OCI-LY3 (cell line): ENCODE results near the gene LZTS2.

Experiments used
- H2AFZ ChIP-seq: fragments of 200-600, 300-600 bp; shearing (Covaris generic); 2 replicates; pipeline ENCODE4 v1.6.0; 2014; ENCODE audit warnings: antibody characterized with exemption, low read depth, low read length
- H3K27ac ChIP-seq: fragments of 200-600, 300-600 bp; sonication (generic); 2 replicates; pipeline ENCODE4 v1.5.1; 2014; ENCODE audit warnings: mild to moderate bottlenecking, low read length, moderate library complexity, mixed read lengths
- H3K27me3 ChIP-seq: fragments of 200-600, 300-600 bp; sonication (generic); 2 replicates; pipeline ENCODE4 v1.6.1; 2014; ENCODE audit warnings: low read depth, low read length, mixed read lengths
- H3K36me3 ChIP-seq: fragments of 200-600, 300-600 bp; sonication (generic); replicated peaks from 2 replicates; pipeline ENCODE3; 2014; ENCODE audit warnings: low read depth, low read length, mixed read lengths
- H3K4me1 ChIP-seq: fragments of 300-600, 200-600 bp; sonication (generic); 2 replicates; pipeline ENCODE4 v1.6.1; 2014; ENCODE audit warnings: low read length, mixed read lengths
- H3K4me2 ChIP-seq: fragments of 200-600, 300-600 bp; sonication (generic); 2 replicates; pipeline ENCODE4 v1.6.1; 2014; ENCODE audit warnings: low read length, mixed read lengths
- H3K4me3 ChIP-seq: fragments of 300-600, 200-600 bp; sonication (generic); 2 replicates; pipeline ENCODE4 v1.5.1; 2014; ENCODE audit warnings: antibody characterized with exemption, mild to moderate bottlenecking, low read length, moderate library complexity
- H3K79me2 ChIP-seq: fragments of 300-600, 200-600 bp; shearing (Covaris generic); 2 replicates; pipeline ENCODE4 v1.6.1; 2014; ENCODE audit warnings: mild to moderate bottlenecking, low read length, mixed read lengths
- H3K9ac ChIP-seq: fragments of 300-600, 200-600 bp; shearing (Covaris generic); 2 replicates; pipeline ENCODE4 v1.6.0; 2014; ENCODE audit warnings: mild to moderate bottlenecking, low read length, moderate library complexity
- H3K9me3 ChIP-seq: fragments of 200-600, 300-600 bp; shearing (Covaris generic); 2 replicates; pipeline ENCODE4 v1.6.1; 2014; ENCODE audit warnings: low read length, mixed read lengths; ENCODE audit not compliant: insufficient read depth
- H4K20me1 ChIP-seq: fragments of 200-600, 300-600 bp; sonication (generic); 2 replicates; pipeline ENCODE4 v1.6.1; 2016; ENCODE audit warnings: low read length, mixed read lengths; ENCODE audit not compliant: insufficient read depth
- EZH2phosphoT487 ChIP-seq: fragments of 200-600 bp; shearing (Covaris generic); IDR thresholded peaks from 2 replicates; pipeline ENCODE4 v1.6.1; 2018; ENCODE audit warnings: antibody characterized with exemption, mixed run types, low read depth
- TF ChIP-seq, protein P1 (sequence below): fragments of 200-600, 300-600 bp; sonication (generic); IDR thresholded peaks from 2 replicates; pipeline ENCODE4 v1.5.1; 2014; ENCODE audit warnings: antibody characterized with exemption, low read length, low read depth

LZTS2 gene

DNA sequence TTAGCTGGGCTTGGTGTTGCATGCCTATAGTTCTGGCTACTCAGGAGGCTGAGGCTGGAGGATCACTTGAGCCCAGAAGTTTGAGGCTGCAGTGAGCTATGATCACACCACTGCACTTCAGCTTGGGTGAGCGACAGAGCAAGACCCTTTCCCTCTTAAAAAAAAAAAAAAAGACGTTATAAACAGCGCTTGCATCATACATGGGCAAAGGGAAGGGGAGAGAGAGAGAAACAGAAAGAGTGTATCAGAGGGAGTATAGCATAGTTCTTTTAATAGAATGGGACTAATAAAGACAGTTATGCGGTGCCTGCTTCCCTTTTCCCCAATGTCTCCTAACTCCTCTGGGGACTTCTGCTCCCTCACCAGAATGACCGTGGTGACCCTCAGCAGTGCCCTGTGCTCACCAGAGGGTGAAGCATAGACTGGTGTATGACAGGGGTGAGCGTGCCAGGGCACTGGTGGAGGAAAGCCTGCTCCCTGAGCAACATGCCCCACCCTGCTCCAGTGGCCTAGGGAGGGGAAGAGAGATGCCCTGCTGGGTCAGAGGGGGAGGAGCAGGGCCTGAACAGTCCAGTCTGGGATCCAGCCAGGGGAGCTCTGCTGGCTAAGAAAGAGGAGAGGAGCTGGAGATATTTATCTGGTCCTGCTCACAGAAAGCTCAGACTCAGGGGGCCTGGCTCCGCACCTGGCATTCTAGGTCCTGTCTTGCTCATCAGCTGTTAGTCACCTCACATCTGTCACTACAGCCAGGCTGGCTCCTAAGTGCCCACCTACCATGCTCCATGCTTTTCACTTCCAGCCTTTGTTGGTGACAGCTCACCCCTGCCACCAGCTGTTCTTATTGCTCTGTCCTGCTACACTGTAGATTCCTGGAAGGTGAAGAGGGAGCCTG is 29.1 kb downstream of the LZTS2 start:
- H3K27ac ChIP-seq, result no peak overlapping the region
- H3K4me1 ChIP-seq, result peaks cover 10% of the 10 kb centered on the region
- no peak overlapping the region for H3K9ac ChIP-seq
- no peak overlapping the region for H2AFZ ChIP-seq
- no peaks in the 10 kb centered on the region for H4K20me1 ChIP-seq
- no peak for TF ChIP-seq EZH2phosphoT487
- TF ChIP-seq, protein P1, sequence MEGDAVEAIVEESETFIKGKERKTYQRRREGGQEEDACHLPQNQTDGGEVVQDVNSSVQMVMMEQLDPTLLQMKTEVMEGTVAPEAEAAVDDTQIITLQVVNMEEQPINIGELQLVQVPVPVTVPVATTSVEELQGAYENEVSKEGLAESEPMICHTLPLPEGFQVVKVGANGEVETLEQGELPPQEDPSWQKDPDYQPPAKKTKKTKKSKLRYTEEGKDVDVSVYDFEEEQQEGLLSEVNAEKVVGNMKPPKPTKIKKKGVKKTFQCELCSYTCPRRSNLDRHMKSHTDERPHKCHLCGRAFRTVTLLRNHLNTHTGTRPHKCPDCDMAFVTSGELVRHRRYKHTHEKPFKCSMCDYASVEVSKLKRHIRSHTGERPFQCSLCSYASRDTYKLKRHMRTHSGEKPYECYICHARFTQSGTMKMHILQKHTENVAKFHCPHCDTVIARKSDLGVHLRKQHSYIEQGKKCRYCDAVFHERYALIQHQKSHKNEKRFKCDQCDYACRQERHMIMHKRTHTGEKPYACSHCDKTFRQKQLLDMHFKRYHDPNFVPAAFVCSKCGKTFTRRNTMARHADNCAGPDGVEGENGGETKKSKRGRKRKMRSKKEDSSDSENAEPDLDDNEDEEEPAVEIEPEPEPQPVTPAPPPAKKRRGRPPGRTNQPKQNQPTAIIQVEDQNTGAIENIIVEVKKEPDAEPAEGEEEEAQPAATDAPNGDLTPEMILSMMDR, result no peak
- H3K27me3 ChIP-seq, result peaks cover 29% of the 10 kb centered on the region
- H3K36me3 ChIP-seq, result no peaks in the 10 kb centered on the region
- H3K9me3 ChIP-seq, result no peaks in the 10 kb centered on the region
- no peak overlapping the region for H3K4me2 ChIP-seq
- H3K79me2 ChIP-seq, result no peaks in the 10 kb centered on the region
- no peak overlapping the region for H3K4me3 ChIP-seq

DNA sequence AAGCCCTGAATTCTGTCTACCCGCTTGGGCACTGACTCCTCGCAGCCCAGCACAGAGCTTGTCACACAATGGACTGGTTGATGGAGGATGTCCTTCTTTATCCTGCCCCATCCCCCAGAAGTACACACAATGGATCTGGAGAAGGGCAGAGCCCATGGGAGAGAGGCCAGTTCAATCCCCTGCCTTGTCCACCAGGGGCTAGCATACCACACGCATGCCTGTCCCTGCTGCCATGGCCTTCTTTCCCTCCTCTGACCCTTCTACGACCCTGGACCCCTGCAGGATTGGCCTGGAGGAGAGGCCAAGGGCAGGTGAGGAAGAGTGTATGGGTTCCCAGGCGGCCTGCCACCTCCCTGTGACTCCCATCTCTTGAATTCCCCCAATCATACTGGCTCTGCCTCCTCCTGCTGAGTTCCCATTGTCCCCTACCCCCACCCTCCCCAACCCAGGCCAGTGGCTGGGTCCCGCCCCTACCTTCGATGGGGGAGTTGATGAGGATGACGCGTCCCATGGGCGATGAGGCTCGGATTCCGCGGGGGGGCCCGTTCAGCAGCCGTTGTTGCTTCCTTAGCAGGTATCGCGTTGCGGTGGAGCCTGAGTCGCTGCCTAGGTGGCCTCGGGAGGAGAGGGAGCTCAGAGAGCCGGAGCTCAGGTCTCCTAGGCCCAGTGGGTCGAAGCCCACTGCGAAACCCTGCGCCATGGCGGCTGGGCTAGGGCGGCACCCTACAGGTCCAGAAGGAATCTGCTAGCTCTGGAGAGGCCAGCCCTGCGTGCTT is 30.1 kb downstream of the LZTS2 start:
- Histone ChIP-seq H3K27ac (no peak overlapping the region), H3K79me2 (no peaks in the 10 kb centered on the region), H4K20me1 (no peaks in the 10 kb centered on the region), H3K4me2 (no peak overlapping the region), H3K4me1 (peaks cover 10% of the 10 kb centered on the region), H3K9me3 (no peaks in the 10 kb centered on the region), H2AFZ (no peak overlapping the region), H3K4me3 (no peak overlapping the region), H3K9ac (no peak overlapping the region), H3K36me3 (no peaks in the 10 kb centered on the region), H3K27me3 (peaks cover 29% of the 10 kb centered on the region)
- no peak for TF ChIP-seq EZH2phosphoT487
- TF ChIP-seq, protein P1, result no peak

DNA sequence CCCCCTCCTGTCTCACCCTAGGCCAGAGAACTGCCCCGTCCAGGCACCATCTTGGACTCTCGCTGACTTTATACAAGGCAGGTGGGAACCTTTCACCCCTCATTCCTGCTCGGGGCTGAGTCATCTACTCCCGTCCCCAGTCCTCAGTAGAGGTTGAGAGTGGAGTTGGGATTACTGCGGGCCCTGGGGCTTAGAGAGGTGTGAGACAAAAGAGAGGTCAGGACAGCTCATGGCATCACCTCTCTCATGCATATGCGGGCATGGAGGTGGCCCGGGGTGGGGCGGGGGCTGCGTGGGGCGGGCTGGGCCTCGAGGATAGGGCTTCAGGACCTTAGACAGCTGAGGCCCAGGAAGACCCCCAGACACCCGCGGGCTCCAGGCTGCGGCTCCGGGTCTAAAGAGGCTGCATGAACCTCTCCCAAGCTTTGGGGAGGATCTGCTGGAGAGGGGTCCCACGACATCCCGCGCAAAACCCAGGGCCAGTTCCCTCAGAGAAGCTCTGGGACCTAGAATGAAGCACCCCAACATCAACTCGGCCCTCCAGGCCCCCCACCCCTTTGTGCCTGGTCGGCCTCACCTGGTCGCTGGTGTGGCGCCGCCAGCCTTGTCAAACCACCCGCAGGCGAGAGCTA is 31.0 kb downstream of the LZTS2 start:
- no peak for TF ChIP-seq EZH2phosphoT487
- TF ChIP-seq, protein P1, result no peak
- Histone ChIP-seq H3K4me2 (peak overlapping the region; percentile 100), H2AFZ (no peak overlapping the region), H3K9ac (no peak overlapping the region), H3K9me3 (no peaks in the 10 kb centered on the region), H3K36me3 (no peaks in the 10 kb centered on the region), H3K27ac (no peak overlapping the region), H3K79me2 (no peaks in the 10 kb centered on the region), H3K4me1 (peaks cover 10% of the 10 kb centered on the region), H3K4me3 (peak overlapping the region; percentile 98), H4K20me1 (no peaks in the 10 kb centered on the region), H3K27me3 (peaks cover 29% of the 10 kb centered on the region)
